Measurements from ENCODE around the gene SKA1.
"Not testable (repeated sequence)": the region's sequence is repeated elsewhere in the genome, so short reads cannot be mapped to it uniquely, and the experiment has no call there.

The SKA1 gene

DNA sequence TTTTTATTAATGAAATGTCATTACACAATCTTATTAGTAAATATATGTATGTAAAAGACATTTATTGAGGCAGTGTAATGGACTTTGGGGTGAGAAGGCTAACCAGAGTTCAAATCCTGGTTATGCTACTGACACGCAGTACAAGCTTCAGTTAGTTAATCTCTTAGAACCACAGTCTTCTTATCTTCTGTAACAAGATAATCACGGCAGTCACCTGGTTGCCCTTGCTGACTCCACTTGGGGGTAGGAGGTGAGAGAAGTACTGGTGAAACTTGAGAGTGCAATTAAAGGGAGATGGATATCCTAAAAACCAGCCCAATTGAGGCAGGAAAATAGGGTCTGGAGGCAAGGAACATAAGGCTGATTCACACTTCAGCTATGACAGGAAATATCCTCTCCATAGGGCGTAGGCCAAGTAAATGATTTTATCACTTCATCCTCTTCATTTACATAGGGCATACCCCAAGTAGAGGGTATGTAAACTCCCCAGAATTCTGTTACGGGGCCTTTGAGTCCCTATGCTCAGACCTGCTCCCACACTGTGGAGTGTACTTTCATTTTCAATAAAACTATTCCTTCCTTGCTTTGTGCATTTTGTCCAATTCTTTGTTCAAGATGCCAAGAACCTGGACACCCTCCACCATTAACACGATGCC, 21.3 kb downstream of the SKA1 start:
- no peak for DNase-seq

DNA sequence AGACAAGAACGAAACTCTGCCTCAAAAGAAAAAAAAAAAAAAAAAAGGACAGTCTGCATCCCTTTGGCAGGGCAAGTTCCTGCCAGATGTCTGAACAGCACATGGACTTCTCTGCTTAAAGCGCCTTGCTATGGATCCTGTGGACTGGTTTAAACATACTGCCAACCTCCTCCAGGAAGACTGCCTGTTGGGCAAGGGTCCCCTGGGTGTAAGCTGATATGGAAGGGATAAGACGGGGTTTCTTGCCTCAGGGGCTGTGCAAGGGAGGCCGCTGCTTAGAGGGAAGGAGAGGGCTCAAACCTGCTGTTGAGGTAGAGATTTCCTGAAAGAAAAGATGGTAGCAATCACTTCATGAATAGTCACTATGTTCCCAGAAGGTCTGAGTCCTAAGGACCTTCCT, 22.2 kb downstream of the SKA1 start:
- no peak for DNase-seq

DNA sequence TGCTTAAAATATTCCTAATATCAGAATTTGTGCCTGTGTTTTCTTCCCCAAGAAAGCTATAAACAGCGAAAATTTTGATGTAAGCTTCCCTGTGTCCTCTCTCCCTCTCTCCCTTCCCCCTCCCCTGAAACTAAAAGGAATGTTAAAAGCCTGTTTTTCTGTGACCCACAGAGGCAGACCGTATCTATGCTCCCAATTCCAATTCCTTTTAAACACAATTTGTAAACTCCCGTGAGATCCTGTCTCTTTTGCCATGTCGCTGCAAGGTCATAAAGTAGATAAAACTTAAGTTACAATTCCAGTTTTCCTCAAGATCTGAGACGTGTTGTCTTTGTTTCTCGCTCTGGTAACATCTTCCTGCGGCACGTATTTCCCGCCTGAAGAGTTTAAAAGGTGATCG, 23.3 kb downstream of the SKA1 start:
- DNase-seq = no peak

GRCh38 chr18:50398947-50399346, 24.1 kb downstream of the SKA1 start:
- DNase-seq = no peak

DNA sequence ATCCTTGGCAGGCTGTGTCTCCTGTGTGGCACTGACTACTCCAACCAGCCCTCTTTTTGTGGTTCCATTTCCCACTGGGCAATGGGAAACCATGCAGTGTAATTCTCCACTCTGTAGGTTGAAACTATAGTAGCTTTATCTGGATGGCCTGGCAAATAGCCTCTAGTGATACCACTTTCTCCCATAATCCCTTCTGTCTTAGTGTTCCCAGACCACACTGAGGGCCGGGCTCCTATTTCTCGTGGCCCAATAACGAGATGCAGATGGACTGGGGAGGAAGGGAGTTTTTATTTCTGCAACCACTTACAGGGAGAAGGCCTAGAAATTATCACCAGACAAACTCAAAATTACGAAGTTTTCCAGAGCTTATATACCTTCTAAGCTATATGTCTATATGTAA, 24.7 kb downstream of the SKA1 start:
- DNase-seq = no peak

DNA sequence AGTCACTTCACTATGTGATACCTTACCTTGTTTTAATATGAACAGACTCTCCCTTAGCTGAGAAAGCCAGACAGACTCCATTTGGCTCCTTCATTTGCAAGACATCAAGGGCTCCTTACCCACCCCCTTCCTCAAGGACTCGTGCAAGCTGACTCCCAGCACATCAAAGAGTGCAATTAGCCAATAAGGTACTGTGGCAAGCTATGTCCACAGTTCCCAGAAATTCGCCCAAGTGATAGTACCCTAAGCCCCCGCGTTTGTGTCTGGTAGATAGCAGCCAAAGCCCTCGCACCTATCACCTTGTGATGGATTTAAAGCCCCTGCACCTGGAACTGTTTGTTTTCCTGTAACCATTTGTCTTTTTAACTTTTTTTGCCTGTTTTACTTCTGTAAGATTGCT, 25.6 kb downstream of the SKA1 start:
- DNase-seq = not testable (repeated sequence)

DNA sequence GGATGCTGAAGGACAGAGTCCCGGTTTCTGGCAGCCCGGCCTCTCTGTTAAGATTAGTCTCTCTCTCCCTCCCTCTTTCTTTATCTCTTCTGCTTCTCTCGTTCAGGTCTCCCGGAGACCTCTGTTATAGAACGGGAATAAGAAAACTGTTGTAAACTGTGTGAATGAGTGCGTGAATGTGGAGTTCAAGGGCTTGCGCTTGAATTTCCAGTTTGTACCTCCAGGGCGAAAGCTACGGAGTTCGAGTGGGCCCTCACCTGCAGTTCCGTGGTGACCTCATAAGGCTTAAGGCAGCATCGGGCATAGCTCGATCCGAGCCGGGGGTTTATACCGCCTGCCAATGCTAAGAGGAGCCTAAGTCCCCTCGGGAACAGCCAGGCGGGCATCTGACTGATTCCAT, 26.4 kb downstream of the SKA1 start:
- no peak for DNase-seq

DNA sequence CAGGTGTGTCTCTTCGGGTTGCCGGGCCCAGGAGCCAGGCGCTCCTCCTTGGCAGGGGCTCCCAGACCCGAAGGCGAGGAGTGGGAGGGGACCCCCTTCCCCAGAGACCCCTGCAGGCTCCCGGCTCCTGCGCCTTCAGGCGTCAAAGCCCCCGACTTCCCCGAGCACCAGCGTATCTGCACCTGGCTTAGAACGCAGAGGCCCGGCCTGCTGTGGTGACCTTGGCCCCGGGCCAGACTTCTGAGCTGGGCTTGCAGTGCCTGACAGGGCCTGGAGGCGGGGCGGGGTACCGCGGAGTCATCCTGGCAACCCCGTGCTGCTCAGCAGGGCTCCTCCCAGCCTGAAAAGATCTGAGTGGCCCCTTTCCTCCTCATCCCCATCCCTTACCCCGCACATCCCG, 27.0 kb downstream of the SKA1 start:
- DNase-seq = no peak

- not testable (repeated sequence) for DNase-seq
These were observed 30.1 kb downstream of the SKA1 start for GRCh38 chr18:50404752-50405581.

DNA sequence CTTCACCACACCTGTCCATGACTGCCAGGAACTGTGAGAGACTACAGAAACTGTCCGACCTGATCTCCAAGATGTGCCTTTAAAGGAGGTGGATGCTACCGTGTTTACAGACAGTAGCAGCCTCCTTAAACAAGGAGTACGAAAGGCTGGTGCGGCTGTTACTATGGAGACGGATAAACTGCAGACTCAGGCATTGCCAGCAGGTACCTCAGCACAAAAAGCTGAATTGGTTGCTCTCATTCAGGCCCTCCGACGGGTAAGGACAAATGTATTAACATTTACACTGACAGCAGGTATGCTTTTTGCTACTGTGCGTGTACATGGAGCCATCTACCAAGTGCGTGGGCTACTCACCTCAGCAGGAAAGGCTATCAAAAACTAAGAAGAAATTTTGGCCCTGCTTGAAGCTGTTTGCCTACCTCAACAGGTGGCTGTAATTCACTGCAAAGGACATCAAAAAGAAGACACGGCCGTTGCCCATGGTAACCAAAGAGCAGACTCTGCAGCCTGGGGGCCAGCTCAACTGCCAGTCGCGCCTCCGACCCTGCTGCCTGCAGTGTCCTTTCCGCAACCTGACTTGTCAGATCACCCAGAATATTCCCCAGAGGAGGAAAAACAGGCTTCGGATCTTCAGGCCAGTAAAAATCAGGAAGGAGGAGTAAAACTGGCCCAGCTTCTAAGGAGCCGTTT, 30.9 kb downstream of the SKA1 start:
- DNase-seq = no peak

- no peak for DNase-seq
These were observed 34.4 kb downstream of the SKA1 start for GRCh38 chr18:50409236-50409635.

GRCh38 chr18:50410008-50410407, 35.2 kb downstream of the SKA1 start:
- DNase-seq = no peak

GRCh38 chr18:50410894-50411293, 36.0 kb downstream of the SKA1 start:
- no peak for DNase-seq

DNA sequence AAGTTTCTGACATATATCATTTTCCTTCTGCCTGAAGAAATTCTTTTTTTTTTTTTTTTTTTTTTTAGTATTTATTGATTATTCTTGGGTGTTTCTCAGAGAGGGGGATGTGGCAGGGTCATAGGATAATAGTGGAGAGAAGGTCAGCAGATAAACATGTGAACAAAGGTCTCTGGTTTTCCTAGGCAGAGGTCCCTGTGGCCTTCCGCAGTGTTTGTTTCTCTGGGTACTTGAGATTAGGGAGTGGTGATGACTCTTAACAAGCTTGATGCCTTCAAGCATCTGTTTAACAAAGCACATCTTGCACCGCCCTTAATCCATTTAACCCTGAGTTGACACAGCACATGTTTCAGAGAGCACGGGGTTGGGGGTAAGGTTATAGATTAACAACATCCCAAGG, 42.0 kb downstream of the SKA1 start:
- not testable (repeated sequence) for DNase-seq

GRCh38 chr18:50417705-50418104, 42.9 kb downstream of the SKA1 start:
- DNase-seq = not testable (repeated sequence)

DNA sequence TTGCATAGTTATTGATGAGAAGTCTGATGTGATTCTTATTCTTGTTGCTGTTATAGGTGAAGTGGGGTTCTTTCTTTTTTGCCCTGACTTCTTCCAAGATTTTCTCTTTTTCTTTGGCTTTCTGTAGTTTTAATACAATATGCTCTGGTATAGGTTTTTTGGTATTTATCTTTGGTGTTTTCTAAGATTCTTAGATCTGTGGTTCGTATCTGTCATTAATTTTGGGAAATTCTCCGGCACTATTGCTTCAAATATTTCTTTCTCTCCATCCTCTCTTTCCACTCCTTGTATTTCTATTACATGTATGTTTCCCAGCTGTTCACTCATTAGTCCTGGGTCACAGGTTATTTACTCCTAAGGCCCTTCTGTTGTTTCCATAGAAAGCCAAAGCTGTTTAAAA, 43.8 kb downstream of the SKA1 start:
- DNase-seq = no peak

- no peak for DNase-seq
These were observed 47.5 kb downstream of the SKA1 start for GRCh38 chr18:50422286-50422898.

DNA sequence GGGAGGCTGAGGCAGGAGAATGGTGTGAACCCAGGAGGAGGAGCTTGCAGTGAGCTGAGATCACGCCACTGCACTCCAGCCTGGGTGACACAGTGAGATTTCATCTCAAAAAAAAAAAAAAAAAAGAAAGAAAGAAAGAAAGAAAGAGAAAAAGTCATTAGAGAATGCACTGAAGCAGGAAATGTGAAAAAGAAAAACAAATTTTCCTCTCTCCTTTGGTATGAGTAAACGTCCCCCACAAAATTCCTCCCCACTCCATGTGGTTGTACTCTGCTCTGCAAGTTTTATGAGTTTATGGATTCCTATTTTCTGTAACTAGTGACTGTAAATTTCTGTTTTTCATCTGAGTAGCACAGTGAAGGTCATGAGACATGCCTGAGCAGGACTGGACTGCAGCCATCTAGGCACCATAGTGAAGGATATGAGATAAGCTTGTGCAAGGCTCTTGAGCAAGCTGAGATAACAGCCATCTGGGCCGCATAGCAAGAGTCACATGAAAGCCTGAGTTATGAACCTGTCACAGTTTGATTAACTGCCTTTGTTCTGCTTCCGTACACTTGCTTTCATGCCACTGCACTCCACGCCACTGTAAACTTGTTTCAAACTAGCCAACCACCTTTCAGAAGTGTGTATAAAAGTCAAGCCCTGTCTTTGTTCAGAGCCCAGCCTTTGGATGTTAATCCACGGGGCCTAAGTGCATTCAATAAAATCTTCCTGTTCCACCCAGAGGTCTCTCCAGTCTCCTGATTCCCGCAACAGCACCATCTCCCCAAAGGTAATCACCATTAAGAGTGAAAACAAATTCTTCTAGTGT, 50.2 kb downstream of the SKA1 start:
- DNase-seq = no peak

DNA sequence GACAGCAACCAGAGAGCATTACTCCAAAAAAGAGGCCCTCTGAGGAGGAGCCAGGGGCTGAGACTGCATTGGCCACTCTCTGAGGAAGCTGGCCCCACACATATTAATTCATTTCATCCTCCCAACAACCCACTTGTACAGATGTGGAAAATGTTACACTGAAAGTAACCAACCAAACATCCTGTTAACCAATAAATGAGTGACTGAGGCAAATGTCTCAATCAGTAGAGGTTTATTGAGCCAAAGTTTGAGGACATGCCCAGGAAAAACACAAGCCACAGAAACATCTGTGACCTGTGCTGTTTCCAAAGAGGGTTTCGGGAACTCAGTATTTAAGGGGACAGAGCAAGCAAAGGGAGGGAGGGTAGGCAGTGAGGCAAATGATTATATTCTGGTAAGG, 53.0 kb downstream of the SKA1 start:
- DNase-seq = no peak

GRCh38 chr18:50428531-50429206, 53.8 kb downstream of the SKA1 start:
- DNase-seq = no peak

DNA sequence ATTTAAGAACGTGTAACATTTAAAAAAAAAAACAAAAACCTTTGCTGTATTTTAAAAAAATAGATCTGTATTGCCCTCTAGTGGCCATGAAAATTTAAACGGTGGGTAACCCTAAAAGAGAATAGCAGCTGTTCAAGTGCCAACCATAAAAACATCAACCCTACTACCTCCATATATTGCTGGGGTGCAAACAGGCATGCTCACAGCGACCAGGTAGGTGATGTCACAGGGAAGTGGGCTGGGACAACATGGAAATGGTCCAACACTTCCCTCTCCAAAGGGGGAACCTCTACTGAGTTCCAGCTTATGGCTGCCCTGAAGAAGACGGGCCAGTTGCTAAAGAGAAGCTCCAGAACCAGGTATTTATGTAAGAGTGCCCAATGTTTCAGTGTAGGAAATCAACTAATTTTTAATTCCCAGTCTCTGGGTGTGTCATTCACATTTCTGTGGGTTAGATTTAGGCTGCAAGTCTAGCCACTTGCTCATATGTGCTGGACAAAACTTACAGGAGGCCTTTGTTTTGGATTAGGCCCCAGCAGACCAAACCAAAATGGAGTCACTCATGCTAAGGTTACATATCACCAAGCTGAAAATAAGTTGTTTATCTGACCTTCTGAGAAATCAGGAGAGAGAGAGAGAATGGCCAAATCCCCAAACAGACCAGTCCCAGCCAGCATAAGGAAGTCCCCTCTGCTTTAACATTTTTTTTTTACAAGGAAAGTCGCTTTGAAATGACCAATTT, 54.5 kb downstream of the SKA1 start:
- DNase-seq = no peak
